GM18502 (cell line): Measurements from ENCODE around the gene SMAP1.
A peak's percentile ranks its signal among the peaks of the same experiment; 100 is the strongest.
"Not testable (repeated sequence)": the region's sequence is repeated elsewhere in the genome, so short reads cannot be mapped to it uniquely, and the experiment has no call there.

ENCODE experiments used
- ATAC-seq: cut with Tn5 transposase; IDR thresholded peaks from one replicate; pipeline ENCODE4 v1.9.1; 2021; ENCODE audit warnings: mild to moderate bottlenecking; ENCODE audit not compliant: unreplicated experiment, poor library complexity

Gene SMAP1

DNA sequence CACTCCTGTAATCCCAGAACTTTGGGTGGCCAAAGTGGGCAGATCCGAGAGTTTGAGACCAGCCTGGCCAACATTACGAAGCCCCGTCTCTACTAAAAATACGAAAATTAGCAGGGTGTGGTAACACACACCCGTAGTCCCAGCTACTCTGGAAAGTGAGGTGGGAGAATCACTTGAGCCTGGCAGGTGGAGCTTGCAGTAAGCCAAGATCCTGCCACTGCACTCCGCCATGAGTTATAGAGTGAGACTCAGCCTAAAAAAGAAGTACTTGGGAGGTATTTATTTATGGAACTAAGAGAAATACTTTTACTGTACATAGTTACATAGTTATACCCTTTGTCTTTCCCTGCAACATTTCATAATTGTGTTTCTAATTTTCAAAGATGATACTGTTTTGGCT, 67.8 kb downstream of the SMAP1 start:
- ATAC-seq = no peak

- no peak for ATAC-seq
These were observed 70.3 kb downstream of the SMAP1 start for GRCh38 chr6:70738028-70738427.

GRCh38 chr6:70739534-70739933, 71.9 kb downstream of the SMAP1 start:
- no peak for ATAC-seq

GRCh38 chr6:70740746-70741145, 73.1 kb downstream of the SMAP1 start:
- ATAC-seq = not testable (repeated sequence)

DNA sequence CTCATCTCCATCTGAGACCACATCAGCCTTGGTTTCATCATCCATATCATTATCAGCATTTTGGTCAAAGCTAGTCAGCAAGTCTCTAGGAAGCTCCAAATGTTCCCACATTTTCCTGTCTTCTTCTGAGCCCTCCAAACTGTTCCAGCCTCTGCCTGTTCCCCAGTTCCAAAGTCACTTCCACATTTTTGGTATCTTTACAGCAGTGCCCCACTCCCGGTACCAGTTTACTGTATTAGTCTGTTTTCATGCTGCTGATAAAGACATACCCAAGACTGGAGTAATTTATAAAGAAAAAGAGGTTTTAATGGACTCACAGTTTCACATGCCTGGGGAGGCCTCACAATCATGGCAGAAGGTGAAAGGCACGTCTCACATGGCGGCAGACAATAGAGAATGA, 74.8 kb downstream of the SMAP1 start:
- not testable (repeated sequence) for ATAC-seq

DNA sequence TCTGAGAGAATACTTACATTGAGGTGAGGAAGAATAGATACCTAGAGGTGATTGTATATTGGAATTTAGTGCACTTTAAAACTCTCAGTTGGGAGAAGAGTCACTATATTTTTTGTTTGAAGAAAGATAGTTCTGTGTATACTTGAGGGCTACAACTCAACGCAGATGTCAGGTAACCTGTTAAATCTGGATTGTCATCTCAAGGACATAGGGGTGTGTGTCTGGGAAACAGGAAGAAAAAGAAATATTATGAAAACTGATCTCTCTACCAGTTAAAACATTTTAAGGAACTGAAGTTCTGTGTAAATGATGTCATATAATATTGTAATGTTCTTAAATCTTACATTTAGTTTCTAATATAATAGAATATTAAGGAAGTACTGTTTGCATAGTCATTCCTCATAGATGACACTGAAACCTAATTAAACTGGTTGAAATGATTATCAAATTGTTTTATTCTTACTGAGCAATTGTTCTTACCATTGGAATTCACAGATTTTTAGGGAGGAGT, 86.2 kb downstream of the SMAP1 start:
- no peak for ATAC-seq

GRCh38 chr6:70758883-70759282, 91.2 kb downstream of the SMAP1 start:
- no peak for ATAC-seq

DNA sequence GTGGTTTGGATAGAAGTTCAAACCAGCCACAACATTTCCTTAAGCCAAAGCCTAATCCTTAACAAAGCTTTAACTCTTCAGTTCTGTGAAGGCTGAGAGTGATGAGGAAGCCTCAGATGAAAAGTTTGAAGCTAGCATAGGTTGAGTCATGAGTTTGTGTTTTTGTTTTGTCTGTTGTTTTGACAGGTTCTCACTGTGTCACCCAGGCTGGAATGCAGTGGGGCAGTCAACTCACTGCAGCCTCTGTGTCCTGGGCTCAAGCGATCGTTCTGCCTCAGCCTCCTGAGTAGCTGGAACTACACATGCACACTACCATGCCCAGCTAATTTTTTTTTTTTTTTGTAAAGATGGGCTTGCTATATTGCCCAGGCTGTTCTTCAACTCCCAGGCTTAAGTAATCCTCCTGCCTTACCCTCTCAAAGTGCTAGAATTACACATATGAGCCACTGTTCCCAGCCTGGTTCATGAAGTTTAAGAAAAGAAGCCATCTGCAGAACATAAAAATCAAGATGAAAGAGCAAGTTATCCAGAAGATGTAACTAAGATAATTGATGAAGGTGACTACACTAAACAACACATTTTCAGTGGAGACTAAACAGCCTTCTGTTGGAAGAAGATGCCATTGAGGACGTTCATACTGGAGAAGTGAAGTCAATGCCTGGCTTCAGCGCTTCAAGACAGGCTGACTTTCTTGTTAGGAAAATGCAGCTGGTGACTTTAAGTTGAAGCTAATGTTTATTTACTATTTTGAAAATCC, 96.2 kb downstream of the SMAP1 start:
- no peak for ATAC-seq

DNA sequence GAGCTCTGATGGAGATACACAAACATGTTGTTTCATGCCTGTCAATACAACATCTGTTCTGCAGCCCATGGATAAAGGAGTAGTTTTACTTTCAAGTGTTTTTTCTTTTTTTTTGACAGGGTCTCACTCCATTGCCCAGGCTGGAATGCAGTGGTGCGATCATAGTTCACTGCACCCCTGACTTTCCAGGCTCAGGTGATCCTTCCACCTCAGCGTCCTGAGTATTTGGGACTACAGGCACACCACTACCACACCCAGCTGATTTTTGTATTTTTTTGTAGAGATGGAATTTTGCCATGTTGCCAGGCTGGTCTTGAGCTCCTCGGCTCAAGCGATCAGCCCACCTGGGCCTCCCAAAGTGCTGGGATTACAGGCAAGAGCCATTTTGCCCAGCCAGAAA, 97.0 kb downstream of the SMAP1 start:
- no peak for ATAC-seq

DNA sequence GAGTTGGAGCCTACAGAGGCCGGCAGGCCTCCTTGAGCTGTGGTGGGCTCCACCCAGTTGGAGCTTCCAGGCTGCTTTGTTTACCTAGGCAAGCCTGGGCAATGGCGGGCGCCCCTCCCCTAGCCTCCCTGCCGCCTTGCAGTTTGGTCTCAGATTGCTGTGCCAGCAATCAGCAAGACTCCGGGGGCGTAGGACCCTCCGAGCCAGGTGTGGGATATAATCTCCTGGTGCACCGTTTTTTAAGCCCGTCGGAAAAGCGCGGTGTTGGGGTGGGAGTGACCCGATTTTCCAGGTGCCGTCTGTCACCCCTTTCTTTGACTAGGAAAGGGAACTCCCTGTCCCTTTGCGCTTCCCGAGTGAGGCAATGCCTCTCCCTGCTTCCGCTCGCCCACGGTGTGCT, 103.7 kb downstream of the SMAP1 start:
- not testable (repeated sequence) for ATAC-seq

DNA sequence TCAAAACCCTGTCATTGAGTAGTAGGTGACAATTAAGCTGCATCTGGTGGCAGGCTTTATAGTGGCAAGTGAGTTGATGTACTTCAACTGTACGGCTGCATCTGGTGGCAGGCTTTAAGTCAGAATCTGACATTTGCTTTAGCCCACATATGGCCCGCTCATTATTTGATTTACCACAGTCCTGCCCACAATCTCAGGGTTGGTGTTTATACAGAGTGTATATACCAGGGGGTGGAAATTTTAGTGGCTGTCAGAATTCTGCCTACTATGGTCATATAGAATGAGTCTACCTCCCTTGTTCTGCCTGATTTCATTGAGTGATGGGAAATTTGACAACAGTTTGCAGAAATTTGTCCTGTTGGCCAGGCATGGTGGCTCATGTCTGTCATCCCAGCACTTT, 112.3 kb downstream of the SMAP1 start:
- no peak for ATAC-seq

DNA sequence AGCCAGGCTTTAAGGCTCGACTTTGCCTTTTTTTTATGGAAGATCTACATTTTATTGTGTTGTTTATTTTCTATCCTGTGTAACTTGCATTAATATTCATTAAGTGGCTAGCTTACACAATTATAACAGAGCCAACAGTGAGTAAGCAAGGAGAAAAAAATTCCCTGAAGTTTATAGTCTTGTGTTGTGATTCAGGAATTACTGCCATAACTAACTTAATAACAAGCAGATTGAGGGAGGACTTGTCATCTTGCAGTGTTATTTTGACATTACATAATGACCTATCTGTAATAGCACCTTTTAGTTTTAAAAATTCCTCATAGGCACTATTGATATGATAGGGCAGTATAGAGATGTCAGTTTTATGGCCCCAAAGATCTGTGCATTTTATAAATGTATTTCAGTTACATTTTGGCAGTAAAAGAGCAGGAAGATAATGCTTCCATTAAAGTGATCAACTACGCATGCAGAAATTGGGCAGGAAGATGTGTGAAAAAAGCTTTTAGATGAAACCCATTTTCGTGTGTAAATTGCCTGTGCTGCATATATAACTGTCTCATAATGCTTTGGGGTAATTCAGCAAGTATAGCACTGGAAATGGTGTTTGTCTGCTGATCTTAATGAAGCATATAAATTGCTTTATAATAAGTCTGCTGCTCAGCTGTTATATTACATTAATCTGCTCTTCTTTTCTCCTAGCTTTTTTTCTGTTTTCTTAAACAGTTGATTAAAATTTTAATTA, 123.0 kb downstream of the SMAP1 start:
- no peak for ATAC-seq

DNA sequence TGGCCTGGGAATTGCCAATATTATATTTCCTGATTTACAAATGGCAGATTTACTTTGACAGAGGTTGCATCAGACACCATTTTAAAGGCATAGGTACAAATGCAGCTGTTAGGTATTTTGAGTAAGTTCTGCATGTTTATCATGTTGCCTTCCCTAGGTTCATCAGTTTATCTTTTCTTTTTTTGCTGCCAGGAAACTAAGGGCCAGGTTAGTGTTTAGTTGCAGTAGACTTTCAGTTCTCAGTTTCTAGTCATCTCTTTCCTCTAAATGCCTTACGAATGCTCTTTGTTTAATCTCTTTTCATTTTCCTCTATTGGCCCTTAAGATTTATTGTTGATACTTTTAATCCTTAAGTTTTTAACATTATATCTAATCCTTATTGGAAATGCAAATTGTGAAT, 129.9 kb downstream of the SMAP1 start:
- ATAC-seq = peak; percentile 94

- ATAC-seq = no peak
These were observed 138.4 kb downstream of the SMAP1 start for GRCh38 chr6:70806086-70806485.

DNA sequence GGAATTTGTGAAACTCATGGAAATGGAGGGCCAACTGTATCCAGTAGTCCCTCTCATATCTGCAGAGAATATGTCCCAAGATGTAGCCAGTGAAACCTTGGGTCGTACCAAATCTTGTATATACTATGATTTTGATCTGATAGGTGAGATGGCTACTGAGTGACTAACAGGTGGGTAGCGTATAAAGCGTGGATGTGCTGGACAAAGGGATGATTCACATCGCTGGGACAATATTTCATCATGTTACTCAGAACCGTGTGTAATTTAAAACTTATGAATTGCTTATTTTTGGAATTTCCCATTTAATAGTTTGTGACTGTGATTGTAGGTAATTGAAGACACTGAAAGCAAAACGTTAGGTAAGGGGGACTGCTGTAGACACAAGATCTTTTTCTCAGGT, 144.1 kb downstream of the SMAP1 start:
- no peak for ATAC-seq

- ATAC-seq = no peak
These were observed 146.2 kb downstream of the SMAP1 start for GRCh38 chr6:70813885-70814284.

DNA sequence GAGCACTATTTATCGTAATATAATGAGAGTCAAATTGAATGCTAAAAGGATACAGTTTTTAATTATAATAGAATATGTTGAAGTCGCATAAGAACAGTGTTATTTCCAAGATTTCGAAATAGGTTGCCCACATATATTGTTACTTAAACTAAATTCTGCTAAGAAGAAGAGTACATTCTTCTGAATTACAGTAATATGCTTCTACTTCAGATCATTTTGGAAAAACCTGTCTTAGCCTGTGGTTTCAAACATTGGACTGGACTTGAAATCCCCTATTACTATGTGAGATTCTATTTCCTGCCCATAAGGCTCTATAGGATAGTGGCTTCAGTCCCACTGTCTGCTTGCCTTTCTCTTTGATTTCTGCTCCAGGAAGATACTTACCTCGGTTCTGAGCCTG, 152.0 kb downstream of the SMAP1 start:
- no peak for ATAC-seq

- no peak for ATAC-seq
These were observed 153.1 kb downstream of the SMAP1 start for GRCh38 chr6:70820778-70821177.

DNA sequence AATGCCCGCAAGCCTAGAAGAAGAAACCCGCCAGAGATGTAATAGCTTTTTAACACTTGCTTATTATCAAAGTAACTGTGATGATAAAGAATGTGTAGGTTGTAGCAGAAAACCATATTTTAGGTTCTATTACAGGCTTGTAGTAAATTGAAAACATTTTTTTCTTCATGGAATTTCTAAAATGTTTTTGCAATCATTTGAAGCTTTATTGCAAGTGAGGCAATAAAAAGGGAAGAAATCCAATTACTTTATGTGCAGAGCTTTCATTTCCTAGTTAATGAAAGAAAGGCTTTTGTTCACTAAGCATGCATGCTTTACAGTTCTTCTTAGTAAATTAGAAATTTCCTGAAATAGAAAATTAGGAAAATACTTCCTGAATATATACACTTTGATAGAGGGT, 154.1 kb downstream of the SMAP1 start:
- ATAC-seq = no peak

DNA sequence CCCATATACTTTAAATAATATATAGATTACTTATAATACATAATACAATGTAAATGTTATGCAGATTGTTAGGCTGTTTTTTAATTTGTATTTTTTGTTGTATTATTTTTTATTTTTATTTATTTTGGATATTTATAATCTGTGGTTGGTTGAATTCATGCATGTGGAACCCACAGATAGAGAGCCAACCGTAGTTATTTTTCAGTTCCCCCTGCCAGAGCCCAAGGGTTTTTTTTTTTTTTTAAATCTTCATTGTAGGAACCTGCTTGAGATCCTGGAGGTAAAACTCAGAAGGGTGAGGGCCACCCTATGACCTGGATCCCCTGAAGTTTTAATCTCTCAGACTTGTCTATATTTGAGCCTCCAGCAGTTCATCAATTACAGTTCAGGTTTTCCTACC, 156.0 kb downstream of the SMAP1 start:
- peak; percentile 76 for ATAC-seq

DNA sequence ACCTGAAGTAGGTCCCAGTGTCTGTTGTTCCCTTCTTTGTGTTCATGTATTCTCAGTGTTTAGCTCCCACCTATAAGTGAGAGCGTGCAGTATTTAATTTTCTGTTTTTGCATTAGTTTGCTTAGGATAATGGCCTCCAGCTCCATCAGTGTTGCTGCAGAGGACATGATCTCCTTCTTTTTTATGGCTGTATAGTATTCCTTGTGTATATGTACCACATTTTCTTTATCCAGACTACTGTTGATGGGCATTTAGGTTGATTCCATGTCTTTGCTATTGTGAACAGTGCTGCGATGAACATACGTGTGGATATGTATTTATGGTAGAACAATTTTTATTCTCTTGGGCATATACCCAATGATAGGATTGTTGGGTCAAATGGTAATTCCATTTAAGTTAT, 163.7 kb downstream of the SMAP1 start:
- ATAC-seq = no peak

DNA sequence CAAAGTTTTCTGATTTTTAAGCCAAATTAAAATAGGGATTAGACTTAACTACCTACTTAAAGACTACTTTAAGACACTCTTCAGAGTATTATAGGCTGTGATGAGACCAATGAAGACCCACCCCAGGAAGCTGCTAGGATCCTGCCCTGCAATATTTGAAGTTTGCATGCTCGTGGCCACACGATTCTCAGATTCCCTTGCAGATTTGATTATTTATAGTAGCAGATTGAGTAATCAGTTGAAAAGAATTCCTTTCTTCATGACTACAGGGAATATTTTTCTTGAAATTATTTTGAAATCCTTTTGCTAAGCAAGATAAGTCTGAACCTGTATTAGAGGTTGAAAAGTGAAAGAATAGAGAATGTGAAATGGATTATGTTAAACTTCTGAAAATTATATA, 166.8 kb downstream of the SMAP1 start:
- no peak for ATAC-seq
